Cardiac muscle cell (in vitro differentiated cells and primary cell): ENCODE results near the gene EHBP1L1. TPM values are rescaled to one million over a fixed set of nuclear protein-coding genes. Genes with fewer than 3 reads are reported as not detected.

Experiments
- DNase-seq, 2 donors: peaks; one replicate each; pipeline versions ENCODE4 v3.0.0 to v3.0.0-alpha.2; 2010 to 2017; ENCODE audit warnings: low read depth in 1 of 2, low spot score in 1 of 2
- H3K27ac ChIP-seq: fragments of 200-600 bp; sonication (generic); 2 replicates; pipeline ENCODE4 v1.5.1; 2016
- H3K27me3 ChIP-seq: fragments of 200-600 bp; sonication (generic); 2 replicates; pipeline ENCODE4 v1.6.0; 2016; ENCODE audit warnings: control low read depth
- H3K36me3 ChIP-seq: fragments of 200-600 bp; sonication (generic); 2 replicates; pipeline ENCODE4 v1.5.1; 2016; ENCODE audit warnings: control low read depth
- H3K4me1 ChIP-seq: fragments of 200-600 bp; sonication (generic); 2 replicates; pipeline ENCODE4 v1.8.1; 2017; ENCODE audit warnings: low read depth, mild to moderate bottlenecking, mixed run types
- H3K4me3 ChIP-seq: fragments of 200-600 bp; sonication (generic); 2 replicates; pipeline ENCODE4 v1.5.1; 2016; ENCODE audit warnings: mild to moderate bottlenecking
- H3K9me3 ChIP-seq: fragments of 200-600 bp; sonication (generic); 2 replicates; pipeline ENCODE4 v1.5.1; 2017; ENCODE audit warnings: low read depth, mild to moderate bottlenecking, control low read depth
- polyA plus RNA-seq: library from polyadenylated mRNA; unstranded; fragments of >200 nt; fragmentation: Nextera tagmentation; extraction: Ambion mirVana; gene quantifications from 2 replicates; pipeline ENCODE4 v1.2.1, GENCODE V29; 2016
- total RNA-seq: library from RNA; depleted of rRNA; stranded (reverse); fragments of >200 nt; gene quantifications from 2 replicates; pipeline ENCODE4 v1.2.3, GENCODE V29; 2016
- TF ChIP-seq, protein P1 (sequence below): IDR thresholded peaks from 2 replicates; pipeline ENCODE4 v1.5.1; 2012; ENCODE audit warnings: low read depth, mild to moderate bottlenecking, low read length

Gene EHBP1L1
- total and polyA plus RNA-seq, 2 experiments from 2014 or later = 14.2 to 50.5 TPM

DNA sequence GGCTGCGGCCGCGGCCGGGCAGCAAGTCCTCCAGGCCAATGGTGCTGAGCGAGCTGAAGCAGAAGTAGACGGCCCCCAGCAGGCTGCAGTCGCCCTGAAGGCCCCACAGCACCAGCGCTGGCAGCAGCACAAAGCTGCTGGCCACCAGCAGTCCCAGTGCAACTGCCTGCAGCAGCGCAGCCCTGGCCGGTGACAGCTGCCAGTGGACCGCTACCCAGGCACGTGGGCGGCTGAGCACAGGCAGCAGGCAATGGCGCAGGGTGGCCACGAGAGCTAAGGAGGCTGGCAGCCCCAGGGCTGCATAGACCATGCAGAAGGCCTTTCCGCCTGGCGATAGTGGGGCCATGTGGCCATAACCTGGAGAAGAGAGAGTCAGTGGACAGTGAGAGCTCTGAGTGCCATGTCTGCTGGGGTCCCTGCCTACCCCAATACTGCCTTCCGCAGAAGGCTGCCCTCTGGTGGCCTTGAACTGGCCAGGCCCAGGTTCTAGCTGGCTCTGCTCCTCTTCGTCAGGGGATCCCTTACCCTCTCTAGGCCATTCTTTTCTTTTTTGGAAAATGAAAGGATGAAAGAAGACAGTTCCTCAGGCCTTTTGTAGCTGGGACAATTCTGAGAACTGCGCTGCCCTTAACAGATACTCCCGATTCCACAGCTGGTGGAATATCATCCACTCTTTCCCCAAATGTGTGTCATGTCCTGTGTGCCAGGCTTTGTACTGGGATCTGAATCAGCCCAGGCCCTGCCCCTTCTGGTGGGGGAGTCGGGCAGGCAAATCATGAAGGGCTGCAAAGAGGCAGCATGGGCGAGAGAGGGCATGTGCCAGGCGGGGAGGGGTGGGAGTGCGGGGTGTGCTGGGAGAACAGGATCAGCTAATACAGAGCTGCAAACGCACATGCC lies 17.9 kb downstream of the EHBP1L1 start:
- Histone ChIP-seq H3K27ac (no peak overlapping the region), H3K36me3 (peaks cover 4% of the 10 kb centered on the region), H3K9me3 (no peaks in the 10 kb centered on the region), H3K27me3 (peaks cover 18% of the 10 kb centered on the region), H3K4me1 (no peaks in the 10 kb centered on the region), H3K4me3 (no peak overlapping the region)
- DNase-seq = peak; percentile 44 to 55
- TF ChIP-seq, protein P1, sequence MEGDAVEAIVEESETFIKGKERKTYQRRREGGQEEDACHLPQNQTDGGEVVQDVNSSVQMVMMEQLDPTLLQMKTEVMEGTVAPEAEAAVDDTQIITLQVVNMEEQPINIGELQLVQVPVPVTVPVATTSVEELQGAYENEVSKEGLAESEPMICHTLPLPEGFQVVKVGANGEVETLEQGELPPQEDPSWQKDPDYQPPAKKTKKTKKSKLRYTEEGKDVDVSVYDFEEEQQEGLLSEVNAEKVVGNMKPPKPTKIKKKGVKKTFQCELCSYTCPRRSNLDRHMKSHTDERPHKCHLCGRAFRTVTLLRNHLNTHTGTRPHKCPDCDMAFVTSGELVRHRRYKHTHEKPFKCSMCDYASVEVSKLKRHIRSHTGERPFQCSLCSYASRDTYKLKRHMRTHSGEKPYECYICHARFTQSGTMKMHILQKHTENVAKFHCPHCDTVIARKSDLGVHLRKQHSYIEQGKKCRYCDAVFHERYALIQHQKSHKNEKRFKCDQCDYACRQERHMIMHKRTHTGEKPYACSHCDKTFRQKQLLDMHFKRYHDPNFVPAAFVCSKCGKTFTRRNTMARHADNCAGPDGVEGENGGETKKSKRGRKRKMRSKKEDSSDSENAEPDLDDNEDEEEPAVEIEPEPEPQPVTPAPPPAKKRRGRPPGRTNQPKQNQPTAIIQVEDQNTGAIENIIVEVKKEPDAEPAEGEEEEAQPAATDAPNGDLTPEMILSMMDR = peak; percentile 75

DNA sequence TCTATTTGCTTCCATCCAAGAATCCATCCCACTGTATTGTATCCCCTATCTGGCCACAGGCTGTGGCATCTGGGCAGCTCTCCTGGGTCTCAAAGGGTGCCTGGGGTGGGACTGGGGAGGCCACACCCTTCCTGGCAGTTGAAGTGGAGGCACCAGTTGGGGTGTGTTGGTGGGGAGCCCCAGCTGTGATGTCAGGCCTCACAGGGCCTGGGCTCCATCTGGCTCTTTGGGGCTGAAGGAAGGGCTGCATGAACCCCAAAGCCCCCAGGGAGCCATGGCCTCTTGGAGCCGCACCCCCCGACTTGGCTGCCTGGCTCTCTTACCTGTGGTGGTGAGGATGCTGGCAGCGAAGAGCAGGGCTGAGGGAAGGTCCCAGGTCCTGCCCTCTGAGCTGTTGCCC lies 19.3 kb downstream of the EHBP1L1 start:
- Histone ChIP-seq H3K4me3 (no peak overlapping the region), H3K36me3 (peaks cover 4% of the 10 kb centered on the region), H3K27me3 (peaks cover 18% of the 10 kb centered on the region), H3K4me1 (no peaks in the 10 kb centered on the region), H3K9me3 (no peaks in the 10 kb centered on the region), H3K27ac (no peak overlapping the region)
- TF ChIP-seq, protein P1 = no peak
- DNase-seq = no peak

DNA sequence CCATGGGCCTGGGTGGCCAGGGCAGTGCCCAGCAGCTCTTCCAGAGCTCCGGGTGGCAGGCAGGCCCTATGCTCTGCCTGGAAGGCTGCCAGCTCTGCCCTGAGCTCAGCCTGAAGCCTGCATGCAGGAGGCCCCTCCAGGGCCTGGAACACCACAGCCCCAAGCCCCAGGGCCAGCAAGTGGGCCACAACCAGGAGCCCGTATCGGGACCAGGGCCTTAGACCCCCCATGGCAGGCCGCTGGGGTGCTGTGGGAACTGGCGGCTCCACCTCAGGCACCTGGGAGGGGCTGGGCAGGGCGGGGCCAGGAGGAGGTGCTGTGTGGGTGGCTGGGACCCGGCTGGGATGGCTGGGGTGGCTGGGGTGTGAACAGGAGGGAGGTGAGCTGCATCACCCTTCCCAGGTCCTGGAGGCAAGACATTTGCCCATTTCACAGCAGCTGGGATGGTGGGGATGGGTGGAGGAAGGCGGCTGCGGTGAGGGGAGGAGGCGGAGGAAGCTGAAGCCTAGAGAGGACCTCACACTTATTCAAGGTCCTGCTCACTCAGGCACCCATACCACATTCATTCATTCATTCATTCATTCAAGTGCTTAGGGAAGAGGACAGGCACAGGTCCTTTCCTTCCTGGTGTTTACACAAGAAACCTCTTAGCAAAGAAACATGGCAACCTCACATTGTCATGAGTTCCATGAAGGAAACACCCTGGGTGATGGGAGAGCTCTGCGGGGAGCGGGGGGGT lies 19.9 kb downstream of the EHBP1L1 start, which contains the start of gene KCNK7:
Gene KCNK7, minus strand, starts transcription at position 258 of the 739 bp plus-strand sequence. Its CDS starts 28 bp downstream, at position 230.
- H3K9me3 ChIP-seq = no peaks in the 10 kb centered on the region
- no peaks in the 10 kb centered on the region for H3K4me1 ChIP-seq
- H3K4me3 ChIP-seq = no peak within 1 kb of the TSS
- peaks cover 18% of the 10 kb centered on the region for H3K27me3 ChIP-seq
- TF ChIP-seq, protein P1 = no peak
- no peak for DNase-seq
- no peak within 1 kb of the TSS for H3K27ac ChIP-seq
- peaks cover 4% of the 10 kb centered on the region for H3K36me3 ChIP-seq

DNA sequence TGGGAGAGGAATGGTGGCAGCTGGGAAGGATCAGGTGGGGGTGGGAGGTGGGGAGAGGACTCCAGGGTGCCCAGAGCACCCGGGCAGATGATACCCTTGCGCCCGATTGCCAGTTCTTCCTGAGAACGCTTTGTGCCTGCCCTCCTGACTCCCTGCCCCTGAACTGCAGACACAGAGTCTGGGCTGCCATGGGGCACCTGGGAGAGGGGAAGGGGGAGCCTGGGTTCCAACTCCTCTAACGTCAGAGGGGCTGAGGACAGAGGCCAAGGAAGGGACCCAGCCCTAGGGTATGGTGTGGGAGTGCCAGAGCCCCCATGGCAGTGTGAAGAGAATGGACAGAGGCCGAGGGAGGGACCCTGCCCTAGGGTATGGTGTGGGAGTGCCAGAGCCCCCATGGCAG lies 20.7 kb downstream of the EHBP1L1 start:
- Histone ChIP-seq H3K27ac (no peak overlapping the region), H3K36me3 (peaks cover 4% of the 10 kb centered on the region), H3K27me3 (peaks cover 18% of the 10 kb centered on the region), H3K4me3 (no peak overlapping the region), H3K4me1 (no peaks in the 10 kb centered on the region), H3K9me3 (no peaks in the 10 kb centered on the region)
- no peak for DNase-seq
- TF ChIP-seq, protein P1 = no peak

DNA sequence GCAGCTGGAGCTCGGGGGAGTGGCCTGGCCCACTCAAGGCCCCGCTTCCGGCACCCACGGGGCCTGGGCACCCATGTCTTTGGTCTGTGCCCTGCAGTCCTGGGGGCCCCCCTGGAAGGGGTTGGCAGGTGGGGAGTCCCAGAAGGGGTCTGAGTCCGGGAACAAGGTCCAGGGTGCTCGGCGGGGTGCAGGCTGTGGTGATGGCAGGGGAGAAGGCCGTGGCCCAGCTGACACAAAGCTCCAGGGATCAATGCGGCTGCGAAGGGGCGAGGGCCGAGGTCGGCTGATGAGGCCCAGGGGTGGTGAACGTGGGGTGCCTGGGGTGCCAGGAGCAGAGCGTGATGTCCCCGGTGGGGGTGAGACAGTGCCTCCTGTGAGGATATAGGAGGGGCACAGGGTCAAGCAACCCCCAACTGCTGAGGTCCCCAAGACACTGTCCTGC lies 22.4 kb downstream of the EHBP1L1 start:
- H3K36me3 ChIP-seq = peaks cover 4% of the 10 kb centered on the region
- H3K4me1 ChIP-seq = no peaks in the 10 kb centered on the region
- H3K27me3 ChIP-seq = peaks cover 8% of the 10 kb centered on the region
- H3K9me3 ChIP-seq = no peaks in the 10 kb centered on the region
- H3K27ac ChIP-seq = no peak overlapping the region
- H3K4me3 ChIP-seq = no peak overlapping the region
- no peak for DNase-seq
- TF ChIP-seq, protein P1 = no peak
